C4-2B (cell line): ENCODE data around the gene ATP5ME.

Experiments used
- H3K27ac ChIP-seq: fragments of 450-650 bp; 2 replicates; pipeline ENCODE4 v1.5.1; 2017
- CTCF ChIP-seq: fragments of 450-650 bp; conservative IDR thresholded peaks from 2 replicates; pipeline ENCODE4 v1.5.1; 2017; ENCODE audit warnings: mild to moderate bottlenecking
- ZFX ChIP-seq: fragments of 450-650 bp; IDR thresholded peaks from 2 replicates; pipeline ENCODE4 v1.6.1; 2017

Gene ATP5ME

DNA sequence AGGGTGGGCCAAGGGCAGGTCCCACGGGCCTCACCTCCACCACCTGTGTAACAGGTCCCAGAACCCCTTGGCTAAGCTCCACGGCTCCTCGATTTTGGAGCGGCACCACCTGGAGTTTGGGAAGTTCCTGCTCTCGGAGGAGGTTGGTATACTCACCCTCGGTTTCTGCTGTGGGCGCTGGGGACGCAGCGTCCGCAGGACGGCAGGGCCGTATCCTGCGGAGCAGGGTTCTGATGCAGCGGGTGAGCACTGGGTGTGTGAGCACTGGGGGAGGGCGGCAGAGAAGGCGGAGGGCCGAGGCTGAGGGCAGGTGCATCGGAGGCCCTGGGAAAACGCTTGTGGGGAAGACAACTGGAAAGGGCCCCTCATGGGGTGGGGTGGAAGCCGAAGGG is 11.0 kb downstream of the ATP5ME start:
- TF ChIP-seq CTCF (no peak), ZFX (no peak)
- no peak overlapping the region for H3K27ac ChIP-seq

DNA sequence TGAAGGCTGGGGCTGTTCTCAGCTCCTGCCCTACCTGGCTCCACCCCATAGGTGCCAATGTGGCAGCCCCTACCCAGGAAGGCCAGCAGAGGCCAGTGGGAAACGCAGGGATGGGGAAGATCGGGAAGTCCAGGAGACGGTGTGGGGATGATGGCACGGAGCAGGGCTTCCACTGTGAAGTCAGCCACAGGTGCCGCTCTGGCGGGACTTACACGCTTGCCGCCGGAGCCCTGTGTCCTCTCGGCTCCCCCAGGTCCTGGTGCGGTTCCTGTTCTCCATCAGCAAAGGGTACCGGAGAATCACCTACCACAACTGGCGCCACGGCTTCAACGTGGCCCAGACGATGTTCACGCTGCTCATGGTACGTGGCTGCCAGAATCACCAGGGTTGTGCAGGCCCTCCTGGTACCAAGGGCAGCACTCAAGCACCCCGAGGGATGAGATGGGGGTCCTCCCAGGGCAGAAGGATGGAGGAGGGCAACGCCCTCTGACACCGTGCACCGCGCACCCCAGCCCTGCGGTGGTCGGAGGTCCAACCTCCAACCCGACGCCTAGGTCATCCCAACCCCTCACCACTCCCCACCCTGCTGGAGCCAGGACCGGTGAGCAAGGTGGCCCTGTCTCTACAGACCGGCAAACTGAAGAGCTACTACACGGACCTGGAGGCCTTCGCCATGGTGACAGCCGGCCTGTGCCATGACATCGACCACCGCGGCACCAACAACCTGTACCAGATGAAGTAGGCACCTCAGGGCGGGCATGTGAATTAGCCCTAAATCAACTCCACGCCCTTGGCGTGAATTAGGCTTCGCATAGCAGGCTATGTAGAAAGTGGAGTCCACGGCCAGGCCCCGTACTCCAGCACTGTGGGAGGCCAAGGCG is 12.0 kb downstream of the ATP5ME start:
- no peak for TF ChIP-seq CTCF
- TF ChIP-seq ZFX: no peak
- no peak overlapping the region for H3K27ac ChIP-seq

DNA sequence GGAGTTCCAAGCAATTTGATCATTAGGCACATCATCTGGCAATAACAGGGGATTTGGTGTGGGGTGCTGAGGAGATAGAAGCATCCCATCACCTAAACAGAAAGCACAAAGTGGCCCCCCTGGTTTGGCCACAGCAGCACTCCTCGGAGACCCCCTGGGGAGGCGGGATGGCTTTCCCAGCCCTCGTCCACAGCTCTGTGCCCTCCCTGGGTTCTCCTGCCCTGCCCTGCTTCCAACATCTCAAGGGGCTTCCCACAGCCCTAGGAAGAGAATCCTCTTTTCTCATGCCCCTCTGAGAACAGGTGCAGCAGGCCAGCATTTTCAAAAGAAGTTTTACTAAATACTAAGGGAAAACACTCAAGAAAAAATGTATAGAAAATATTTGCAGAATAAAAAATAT is 12.8 kb downstream of the ATP5ME start:
- H3K27ac ChIP-seq: no peak overlapping the region
- TF ChIP-seq ZFX: no peak
- TF ChIP-seq CTCF: no peak

- H3K27ac ChIP-seq: no peak overlapping the region
- TF ChIP-seq CTCF: no peak
- TF ChIP-seq ZFX: no peak
Observed at GRCh38 chr4:660401-660800, 13.7 kb downstream of the ATP5ME start.

DNA sequence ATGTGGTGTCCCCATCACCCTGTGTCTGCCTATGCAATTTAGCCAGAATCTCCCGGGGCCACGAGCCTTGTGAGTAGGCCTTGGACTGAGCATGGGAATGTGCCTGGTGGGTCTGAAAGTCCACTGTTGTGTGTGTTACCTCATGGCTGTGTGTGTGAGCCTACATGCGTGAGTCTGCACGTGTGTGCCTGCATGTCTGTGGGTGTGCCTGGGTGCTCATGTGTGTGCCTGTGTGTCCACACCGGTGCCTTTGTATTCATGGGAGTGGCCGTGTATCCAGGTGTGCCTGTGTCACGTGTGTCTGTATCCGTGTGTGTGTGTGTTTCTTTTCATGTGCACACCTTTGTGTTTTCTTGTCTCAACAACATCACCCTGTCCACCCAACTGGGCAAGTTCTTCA is 14.2 kb downstream of the ATP5ME start:
- H3K27ac ChIP-seq: no peak overlapping the region
- no peak for TF ChIP-seq ZFX
- TF ChIP-seq CTCF: no peak

- TF ChIP-seq ZFX (no peak), CTCF (no peak)
- no peak overlapping the region for H3K27ac ChIP-seq
Observed at GRCh38 chr4:658681-659667, 15.1 kb downstream of the ATP5ME start.
